Activated CD8-positive, alpha-beta memory T cell treated with anti-CD3 and anti-CD28 coated beads, Interleukin-2, amount 50 U/mL, for 1 hour (primary cell): ENCODE measurements around the gene PML.
A peak's percentile ranks its signal among the peaks of the same experiment; 100 is the strongest.

Source experiments
- DNase-seq: peaks from one replicate; pipeline ENCODE4 v3.0.0-alpha.2; 2020; ENCODE audit errors: extremely low read depth

PML gene

DNA sequence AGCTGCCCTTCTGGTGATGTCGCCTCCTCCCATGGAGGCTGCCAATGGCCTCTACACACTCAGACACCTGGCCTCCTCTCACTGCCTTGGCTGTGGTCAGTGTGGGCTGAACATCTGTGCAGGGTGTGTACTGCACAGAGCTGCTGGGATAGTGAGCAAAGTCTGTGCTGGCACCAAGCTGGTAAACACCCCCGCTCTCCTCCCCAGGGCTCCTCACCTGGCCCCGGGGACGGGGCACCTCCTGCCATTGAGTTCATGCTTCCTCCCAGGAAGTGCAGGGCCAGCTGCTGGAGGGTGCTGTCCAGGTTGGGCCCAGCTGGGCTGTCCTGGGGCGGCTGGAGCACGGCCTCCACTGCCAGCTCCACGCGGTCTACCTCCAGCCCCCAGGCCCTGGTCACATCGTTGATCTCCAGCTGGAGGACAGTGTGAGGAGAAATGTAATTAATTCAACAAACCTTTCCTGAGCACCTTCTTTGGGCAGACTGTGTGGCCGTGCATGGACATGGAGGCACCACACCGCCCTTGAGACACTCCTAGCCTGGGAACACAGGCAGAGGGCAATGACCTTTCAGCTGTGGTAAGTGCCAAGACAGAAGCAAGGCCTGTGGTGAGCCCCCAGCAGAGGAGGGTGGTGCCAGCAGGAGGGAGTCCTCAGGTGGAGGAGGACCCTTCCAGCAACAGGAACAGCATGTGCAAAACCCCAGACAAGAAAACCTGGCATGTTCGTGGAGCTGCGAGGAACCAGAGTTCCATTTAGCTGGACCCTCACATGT, 9.2 kb upstream of the PML start:
- DNase-seq = no peak

DNA sequence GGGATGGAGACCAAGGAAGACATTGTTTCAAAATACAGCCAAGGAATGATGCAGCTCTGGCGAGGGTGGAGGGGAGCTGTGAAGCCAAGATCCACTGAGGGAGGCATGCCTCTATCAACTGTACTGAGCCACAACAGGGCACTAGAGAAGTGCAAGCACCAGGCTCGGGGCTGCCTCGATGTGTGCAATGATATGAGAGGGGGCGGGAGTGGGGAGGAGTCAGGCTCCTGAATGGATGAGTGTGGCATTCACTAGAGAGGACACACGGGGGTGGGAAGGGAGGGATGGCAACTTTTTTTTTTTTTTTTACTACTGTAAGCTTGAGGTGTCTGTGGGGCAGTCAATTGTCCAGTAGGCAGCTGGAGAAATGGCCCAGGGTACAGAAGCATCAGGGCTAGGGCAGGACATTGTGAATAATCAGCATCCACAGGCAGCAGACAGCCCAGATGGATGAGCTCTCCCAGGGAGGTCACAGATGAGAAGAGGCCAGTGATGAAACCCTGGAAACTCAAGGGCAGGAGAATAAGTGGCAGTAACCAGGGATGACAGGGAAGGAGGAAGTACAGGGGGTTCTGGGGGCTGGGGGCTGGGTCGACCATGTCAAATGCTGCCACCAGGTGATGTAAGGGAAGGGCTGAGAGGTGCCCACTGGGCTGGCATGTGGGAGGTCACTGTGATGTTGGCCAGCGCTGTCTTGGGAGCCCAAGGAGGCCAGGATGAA, 8.3 kb upstream of the PML start:
- no peak for DNase-seq

DNA sequence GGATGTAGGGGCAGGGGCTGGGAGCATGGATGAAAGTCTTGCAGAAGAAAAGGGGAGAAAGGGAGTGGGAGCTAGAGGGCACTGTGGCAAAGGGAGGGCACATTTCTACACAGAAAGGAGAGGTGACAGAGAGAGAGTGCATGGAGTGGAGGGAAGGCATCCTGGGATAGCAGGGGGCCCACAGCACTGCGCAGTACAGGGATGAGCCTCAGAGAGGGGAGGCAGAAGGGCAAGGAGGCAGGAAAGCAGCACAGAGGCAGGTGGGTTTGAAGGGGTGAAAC, 7.8 kb upstream of the PML start:
- DNase-seq = no peak

DNA sequence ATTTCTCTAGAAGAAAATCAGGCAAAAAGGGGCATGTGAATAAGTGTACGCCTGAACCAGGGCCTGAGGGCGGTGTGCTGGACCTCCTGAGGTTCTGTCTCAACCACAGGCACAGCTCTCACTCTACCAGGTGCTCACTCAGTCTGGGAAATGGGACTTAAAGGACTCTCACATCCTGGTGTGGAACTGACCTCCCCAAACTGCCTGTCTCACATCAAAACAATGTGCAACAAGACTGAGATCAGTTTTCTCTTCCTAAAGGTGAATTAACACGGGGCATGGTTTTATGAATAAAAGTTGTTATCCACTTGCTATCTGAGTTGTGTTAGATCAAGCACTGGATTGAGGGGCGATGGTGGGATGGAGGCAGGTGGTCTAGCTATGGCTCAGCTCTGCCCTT, 7.3 kb upstream of the PML start:
- no peak for DNase-seq

DNA sequence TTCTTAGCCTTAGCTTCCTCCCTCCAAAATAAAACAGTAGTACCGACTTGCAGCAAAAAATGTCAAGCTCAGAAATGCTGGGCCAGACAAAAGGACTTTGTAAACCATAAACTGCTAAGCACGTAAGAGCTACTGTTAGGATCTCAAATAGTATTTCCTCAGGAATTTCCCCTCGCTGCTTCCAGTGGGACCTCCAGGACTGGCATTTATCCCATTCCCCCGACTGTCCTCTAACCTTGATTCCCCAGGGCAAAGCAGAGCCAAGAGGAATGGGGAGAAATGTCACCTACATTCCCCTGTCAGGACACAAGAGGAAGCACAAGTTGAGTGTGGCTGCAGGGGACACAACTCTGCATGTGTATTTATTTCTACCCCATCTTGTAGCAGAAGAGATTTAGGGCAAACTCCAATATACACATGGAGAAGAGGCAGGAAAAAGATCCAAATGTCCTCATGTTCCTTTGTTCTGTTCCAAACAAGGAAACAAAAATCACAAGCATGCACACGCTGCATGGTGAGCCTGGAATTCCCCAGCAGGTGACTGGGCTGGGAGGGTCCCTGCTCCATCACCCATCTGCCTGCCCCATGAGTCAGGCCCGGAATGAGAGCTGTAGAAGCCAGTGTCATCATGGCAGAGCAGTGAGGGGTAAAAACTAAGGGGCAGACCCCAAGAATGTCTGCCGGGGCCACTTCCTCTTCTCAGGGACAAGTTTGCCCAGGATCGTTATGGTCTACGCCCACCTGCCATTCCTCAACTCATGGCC, 6.7 kb upstream of the PML start:
- DNase-seq = no peak

DNA sequence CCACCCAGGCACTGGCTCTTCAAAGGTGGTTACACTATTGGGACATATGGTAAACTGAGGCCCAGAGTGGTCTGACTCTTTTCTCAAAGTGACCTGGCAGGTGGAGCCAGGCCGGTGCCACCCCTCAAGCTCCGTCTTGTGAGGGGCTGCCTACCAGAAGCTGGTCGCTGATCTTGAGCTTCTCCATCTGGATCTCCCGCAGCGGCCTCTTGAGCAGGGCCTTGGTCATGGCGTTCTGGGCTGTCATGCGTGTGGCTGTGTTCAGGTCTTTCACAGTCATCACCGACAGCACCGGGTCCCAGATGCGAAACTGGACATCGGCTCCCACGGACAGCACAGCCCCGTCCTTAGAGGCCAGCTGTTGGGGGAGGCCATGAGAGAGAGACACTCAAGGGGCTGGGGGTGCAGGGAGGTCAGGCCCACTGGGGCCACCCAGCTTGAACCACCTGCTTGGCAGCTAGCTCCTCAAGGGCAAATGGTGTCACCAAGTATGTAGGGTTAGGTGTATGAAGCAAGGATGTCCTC, 6.0 kb upstream of the PML start:
- DNase-seq = no peak

DNA sequence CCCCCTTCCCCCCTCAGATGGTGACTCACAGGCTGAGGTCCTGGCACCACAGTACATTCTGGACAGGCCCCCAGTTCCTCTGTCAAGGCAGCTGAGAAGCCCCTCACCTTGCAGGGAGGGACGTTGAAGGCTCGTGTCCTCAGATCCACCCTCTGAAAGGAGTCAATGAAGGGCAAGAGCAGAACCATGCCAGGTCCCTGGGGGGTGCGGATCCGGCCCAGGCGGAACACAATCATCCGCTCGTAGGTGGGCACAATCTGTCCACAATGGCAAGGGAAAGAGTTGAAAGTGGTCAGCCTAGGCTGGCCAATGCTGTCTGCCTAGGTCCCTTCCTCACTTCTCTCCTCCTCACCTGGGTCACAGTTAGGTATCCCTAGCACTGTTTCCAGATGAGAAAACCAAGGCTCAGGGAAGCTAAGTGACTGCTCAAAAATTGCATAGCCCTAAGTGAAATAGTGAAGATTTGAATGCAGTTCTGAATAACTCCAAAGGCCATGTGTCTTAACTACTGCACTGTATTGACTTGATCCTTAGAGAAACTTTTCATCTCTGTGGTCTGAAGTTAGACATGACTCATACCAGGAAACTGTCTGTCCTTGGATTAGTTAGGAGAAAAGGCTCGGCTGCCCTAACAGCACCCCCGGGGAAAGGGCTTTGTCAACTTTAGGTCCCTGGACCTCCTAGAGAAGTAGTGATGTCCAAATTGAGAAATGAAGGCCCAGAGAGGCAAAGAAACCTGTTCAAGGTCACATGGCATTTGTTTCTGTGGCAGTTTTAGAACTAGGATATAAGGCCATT, 5.3 kb upstream of the PML start:
- no peak for DNase-seq

DNA sequence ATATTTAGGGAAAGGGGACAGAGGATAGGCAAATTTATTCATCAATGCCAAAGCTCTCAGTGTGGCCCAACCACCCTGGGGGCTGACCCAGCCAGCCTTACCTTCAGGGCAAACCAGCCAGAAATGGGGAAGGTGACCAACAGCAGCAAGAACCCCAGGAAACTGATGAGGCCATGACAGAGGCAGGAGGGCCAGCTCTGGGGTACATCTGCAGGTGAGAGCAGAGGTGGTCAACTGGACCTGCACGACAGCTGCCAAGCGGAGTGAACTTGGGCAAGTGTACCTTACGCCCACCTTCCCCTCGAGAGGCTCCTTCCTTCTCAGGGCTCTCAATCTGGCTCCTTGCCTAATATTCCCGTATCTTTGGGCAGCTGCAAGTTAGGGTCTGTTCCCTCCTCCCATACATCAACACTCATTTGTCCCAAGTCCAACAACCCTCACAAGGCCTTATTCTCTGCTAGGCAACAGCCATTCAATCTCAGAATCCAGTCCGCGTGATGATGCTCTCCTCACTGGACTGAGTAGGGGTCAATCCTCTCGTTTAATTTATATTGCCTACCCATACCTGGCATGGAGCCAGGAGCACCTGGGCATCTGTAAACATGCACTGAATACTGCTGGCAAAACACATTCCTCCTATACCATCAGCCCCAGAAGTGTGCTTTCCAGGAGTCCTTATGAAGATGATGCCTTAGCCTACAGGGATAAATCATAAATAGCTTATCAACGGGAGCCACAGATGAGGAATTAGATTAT, 4.1 kb upstream of the PML start:
- no peak for DNase-seq

DNA sequence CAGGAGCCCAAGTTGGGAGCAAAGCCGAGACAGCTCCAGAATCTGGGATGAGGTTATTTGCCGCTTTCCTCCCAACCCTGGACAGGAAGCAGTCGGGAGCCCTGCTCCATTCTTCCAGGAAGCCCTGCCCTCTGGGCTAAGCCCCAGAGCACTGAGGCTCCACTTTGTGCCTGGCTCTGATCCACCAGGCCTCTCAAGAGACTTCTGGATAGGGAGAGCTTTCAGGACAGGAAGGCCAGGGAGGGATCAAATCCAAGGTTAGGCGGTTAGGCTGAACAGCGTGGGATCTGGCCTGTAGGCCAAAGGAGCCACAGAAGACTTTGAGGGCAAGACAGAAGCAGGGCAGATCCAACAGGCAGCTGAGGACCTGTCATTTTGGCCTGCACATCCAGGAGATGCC, 3.3 kb upstream of the PML start:
- no peak for DNase-seq

DNA sequence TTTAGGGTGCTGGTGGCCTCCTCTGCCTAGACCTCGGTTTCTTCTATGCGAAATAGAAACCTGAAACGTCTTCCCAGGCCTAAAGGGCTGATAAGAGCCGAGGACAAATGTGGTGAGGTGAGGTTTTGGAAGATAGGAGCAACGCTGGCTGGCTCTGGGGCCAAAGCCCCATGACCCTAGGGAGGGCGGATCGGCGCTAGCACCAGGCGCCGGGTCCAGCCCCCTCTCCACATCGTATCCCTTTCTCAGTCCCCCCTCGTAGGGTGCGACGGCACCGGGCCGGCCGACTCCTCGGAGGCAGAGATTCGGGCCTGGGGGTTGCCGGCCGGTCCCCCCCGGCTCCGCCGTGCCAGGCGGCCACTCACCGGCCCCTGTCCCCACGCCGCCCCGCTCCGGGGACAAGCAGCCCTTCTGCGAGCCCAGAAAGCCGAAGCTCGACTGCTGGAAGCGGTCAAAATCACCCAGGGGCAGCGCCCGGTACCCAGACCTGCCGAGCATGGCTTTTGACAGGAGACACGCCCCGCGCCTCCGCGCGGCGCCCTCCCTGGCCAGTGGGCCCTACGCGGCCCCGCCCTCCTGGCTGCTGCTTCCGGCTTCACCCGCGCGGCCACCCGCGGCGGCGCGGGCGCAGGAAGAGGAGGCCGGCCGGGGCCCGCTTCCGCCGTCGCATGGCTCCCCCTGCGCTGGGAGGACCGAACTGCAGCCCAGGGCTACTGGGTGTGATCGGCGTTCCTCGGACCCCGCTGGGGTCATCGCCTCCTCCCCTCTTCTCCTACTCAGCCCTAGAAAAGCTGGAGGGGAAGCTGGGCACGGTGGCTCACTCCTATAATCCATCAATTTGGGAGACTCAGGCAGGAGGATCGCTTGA, 2.6 kb upstream of the PML start, which contains the start of gene STOML1:
Gene STOML1, minus strand, starts transcription at position 570 of the 868 bp plus-strand sequence. Its CDS starts 72 bp downstream, at position 498.
- peak; percentile 56 for DNase-seq

DNA sequence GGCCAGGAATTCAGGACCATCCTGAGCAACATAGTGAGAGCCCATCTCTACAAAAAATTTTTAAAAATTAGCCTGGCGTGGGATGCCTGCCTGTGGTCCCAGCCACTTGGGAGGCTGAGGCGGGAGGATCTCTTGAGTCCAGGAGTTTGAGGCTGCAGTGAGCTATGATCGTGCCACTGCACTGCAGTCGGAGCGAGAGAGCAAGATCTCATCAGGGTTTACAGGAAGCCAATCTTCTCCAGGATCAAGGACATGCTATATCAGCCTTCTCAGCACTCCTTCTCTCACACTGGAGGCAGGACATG, 2.0 kb upstream of the PML start:
- no peak for DNase-seq

DNA sequence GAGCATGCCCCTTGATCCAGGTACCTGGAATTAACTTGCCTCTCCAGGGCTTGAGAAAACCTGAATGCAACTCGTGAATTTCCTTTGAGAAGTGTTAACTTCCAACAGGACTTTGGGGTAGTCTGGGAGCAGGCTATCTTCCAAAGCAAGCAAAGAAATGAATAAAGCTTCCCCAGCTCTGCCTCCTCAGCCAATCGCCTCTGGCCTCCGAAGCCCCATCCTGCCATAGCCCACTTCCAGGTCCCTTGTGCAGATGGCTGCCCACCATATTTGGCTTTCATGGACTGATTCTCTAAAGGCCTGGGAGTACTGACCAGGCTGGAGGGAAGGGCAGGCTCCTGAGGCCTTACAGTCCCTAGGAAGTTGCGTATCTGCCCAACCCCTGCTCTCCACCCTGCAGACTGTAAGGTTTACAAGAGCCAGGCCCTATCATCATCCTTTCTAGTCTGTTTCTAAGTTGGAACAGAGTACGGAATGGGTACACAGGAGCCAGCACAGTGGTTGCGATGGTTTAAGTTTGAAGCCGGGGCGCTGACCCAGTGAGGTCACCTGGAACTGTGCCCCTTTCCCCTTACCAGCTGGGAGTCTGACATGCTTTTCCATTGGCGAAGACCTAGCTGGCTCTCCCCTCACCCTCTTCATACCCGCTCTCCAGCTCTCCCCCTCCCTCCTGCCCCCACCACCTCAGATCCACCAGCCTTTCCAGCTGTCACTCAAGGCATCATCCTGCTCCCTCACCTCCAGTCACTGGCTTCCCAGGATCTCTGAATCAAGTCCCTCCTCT, 1.1 kb upstream of the PML start:
- no peak for DNase-seq

DNA sequence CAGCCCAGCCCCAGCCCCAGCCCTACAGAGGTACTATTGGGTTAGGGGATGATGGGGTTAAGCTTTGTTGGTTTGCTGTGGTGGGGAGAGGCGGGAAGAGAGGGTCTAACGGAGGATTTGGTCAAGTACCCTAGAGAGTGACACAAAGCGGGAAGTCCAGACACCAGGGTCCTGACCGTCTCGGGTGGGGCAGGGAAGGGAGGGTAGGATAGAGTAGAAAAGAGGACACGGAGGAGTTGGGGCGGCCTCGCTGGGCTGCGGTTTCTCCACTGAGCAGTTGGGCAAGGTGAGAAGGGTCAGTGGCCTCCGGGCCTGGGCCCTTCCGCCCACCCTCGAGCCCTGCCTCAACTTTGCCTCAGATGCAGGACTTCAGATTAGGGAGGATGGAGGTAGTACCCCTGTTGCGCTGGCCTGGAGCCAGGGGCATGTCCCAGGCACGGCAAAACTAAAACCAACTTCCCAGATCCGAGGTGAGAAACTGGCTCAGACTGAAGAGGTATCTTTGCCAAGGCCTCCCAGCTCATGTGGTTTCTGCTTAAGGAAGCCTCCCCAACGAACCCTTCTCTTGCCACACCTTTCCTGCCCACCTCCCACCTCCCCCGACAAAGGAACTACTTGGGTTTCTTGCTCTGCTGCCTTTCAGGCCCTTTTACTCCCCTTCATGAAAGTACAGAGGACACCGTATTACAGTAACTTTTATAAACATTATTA, 551 bp downstream of the PML start:
- DNase-seq = no peak

DNA sequence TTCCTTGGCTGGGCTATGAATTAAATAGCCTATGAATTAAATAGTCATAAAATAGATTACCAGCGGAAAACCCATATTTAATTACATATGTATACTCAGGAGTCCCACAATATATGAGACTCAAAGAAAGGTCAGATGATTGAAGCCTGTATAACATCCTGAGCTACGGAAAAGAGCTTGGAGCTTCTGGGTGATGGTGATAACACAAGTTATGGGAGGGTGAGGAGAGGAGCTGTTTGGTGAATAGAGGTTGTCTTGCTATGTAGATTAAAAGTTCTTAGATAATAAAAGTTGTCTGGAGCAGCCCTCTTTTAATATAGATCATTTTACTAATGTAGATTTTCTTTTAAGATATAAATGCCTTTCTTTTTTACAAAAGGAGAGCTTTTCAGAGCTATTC, 1.8 kb downstream of the PML start:
- no peak for DNase-seq

DNA sequence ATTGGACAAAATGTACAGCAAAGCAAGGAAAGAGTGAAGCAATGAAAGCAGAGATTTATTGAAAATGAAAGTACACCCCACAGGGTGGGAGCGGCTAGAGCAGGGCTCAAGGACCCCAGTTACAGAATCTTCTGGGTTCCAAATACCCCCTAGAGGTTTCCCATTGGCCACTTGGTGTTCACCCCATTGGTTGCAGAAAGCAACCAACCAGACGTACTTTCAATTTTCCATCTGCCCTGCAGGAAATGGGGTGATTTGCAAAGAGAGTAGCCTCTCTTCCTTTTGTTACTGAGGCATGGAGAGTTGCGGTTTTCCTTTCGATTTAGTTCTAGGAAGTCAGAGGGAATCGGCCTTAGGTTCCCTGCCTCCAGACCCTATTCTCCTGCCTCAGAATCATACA, 2.4 kb downstream of the PML start:
- no peak for DNase-seq

DNA sequence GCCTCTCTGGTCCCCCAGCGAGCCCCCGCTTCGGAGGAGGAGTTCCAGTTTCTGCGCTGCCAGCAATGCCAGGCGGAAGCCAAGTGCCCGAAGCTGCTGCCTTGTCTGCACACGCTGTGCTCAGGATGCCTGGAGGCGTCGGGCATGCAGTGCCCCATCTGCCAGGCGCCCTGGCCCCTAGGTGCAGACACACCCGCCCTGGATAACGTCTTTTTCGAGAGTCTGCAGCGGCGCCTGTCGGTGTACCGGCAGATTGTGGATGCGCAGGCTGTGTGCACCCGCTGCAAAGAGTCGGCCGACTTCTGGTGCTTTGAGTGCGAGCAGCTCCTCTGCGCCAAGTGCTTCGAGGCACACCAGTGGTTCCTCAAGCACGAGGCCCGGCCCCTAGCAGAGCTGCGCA, 3.5 kb downstream of the PML start:
- DNase-seq = no peak

DNA sequence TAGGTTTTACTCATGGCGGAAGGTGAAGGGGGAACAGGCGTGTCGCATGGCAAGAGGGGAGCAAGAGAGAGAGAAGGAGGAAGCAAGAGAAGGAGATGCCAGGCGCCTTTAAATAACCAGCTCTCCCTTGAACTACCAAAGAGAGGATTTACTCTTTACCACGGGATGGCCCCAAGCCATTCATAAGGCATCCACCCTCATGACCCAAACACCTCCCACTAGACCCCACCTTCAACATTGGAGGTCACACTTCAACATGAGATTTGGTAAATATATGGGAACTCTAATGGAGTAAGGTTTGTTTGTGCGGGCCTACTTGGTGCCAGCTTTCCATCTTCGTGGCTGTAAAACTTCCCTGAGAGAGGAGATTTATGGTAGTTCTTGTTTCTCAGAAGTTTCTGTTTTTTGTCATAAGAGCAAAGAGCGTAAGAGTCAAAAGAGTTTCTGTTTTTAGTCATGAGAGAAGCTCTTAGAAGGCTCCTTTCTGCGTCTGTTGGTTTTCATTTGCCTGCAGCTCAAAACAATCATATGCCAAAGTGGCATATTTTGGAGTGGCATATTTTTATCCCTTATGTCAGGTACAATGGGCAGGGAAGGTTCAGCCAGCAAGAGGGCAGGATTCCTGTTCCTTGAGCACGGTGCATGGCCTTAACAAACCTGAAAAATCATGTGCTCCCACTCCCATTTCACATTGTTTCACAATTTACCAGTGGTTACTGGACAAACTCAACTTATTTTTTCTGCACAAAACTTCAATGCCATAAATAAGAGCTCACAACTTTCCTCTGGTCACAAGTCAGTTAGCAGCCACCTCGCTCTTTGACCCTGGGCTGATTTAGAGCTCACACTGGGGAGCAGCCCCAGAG, 12.5 kb downstream of the PML start:
- no peak for DNase-seq

DNA sequence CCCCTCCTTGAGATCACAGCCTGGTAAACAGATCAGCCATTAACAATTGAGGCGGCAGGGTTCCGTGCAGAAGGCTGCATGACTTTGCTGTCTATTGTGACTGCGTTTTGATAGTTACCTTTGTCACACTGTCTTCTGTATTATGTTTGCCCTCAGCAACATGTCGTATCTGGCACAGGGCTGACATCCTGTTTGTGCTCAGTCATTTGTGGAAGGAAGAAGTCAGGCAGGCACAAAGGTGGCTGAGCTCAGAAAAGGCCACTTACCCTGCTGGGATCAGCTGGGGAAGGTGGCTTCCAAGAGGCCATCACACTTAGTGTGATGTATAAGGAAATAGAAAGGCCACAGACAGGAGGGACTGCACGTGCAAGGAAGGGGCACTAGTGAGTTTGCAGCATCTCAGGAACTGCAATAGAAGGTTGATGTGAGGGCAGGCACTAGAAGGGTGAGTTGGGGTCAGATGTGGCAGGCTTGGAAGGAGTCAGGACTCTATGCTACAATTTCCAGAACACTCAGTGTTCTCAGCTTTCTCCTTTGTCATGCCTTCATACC, 13.4 kb downstream of the PML start:
- no peak for DNase-seq
